Measurements from ENCODE around the gene RAB23.

GRCh38 chr6:57265755-57266221 is 43.7 kb upstream of the RAB23 start:
- TF ChIP-seq EZH2 (IDR thresholded peaks at IDR 0.05; ENCODE audit: borderline replicate concordance, low read depth, low read length, severe bottlenecking) (no peak), CTCF (IDR thresholded peaks at IDR 0.05; ENCODE audit: borderline replicate concordance, extremely low read depth, low read length, poor library complexity, severe bottlenecking) (no peak)
